Suppressor macrophage (primary cell): ENCODE data around the gene RAD51D.
"Not testable (repeated sequence)": the region's sequence is repeated elsewhere in the genome, so short reads cannot be mapped to it uniquely, and the experiment has no call there.

ENCODE experiments used
- DNase-seq, 4 experiments: peaks; one replicate each; pipeline ENCODE4 v3.0.0-alpha.2; 2020 to 2022

The RAD51D gene

DNA sequence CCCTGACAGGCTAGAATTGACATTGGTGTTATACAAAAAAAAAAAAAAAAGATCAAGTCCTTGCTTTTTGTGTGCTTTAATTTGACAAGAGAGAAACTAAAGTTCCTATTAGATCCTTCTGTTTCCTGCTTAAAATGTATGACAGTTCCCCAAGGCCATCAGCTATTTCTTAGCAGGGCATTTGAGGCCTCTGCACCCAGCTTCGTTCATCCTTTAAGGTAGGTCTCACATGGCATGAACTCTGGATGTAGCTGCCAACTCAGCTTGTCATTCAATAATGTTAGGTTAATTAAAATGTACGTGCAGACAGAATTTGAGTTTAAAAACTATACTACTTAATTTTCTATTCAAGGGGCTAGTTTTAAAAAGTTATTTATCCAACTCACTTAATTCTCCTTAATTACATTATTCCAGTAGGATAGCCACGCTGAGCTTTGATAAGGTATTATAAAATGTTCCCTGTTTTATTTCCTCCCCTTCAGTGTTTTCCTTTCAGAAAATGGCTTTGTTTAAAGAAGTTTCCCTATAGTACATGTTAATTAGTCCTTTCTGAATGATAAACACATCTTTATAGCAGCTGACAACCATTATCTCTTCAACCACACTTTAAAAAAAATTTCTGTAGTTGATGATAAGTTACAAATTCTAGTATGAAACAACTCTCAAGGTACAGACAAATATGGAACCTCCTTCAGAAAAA, 55.0 kb downstream of the RAD51D start:
- peak in 2 of 4 experiments; percentile 10 to 39 for DNase-seq

- DNase-seq: peak; percentile 94 to 98 (median 96)
These were observed 56.0 kb downstream of the RAD51D start, which contains the start of gene RFFL for GRCh38 chr17:35063514-35064223. Gene RFFL, minus strand, starts transcription at chr17:35063707. Its CDS starts 37,154 bp downstream, at chr17:35026553.

DNA sequence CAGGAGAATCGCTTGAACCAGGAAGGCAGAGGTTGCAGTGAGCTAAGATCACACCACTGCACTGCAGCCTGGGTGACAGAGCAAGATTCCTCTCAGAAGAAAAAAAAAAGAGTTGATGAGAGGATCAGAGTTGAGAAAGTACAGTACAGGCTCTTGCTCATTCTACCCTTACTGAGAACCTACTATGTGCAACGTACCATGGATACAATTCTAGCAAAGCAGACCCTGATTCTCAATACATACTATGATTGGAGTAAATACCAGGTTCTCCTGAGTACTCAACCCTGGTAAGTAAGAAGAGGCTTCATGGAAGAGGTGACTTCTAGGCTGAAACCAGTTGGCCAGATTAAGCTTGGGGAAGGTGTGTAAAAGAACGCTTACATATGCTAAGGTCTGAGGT, 57.4 kb downstream of the RAD51D start:
- no peak for DNase-seq

DNA sequence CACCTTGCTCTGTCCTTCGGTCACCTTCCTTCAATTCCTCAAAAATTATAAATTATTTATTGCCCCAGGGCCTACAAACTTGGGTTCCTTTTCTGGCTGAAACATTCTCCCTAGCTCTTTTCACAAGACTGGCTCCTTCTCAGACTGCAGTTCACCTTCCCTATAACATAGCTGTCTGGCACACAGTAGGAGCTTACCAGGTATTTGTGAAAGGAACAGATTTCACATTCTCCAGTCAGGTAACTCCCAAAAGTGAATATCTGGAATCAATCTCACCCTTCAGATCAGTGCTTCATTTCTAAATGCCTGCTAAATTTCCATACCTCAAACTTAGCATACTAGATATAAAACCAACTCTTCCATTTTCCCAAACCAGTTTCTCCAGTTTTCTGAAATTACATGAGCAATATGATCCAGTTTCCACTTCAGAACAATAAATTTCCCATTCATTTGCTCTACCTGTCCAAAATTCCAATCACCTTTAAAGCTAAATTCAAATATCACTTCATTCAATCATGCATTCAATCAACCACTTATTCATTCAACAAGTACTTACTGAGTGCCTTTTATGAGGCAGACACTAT, 62.2 kb downstream of the RAD51D start:
- DNase-seq: no peak

DNA sequence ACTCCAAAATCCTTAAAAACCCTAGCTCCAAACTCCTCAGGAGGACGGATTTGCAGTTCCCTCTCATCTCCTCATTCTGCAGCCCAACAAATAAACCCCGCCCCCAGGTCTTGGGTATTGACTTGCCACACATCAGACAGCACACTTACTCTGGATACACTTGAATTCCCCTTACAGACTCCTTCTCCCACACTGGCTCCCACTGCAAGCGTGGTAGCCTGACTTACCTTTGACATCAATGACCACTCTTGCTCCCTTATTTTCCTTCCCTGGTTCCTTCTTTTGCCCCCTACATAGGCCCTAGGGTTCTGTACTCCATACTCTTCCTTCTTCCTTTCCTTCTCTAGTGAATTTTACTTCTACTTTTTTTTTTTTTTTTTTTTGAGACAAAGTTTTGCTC, 63.6 kb downstream of the RAD51D start:
- peak; percentile 40 to 75 (median 62) for DNase-seq

- no peak for DNase-seq
These were observed 66.5 kb downstream of the RAD51D start for GRCh38 chr17:35053204-35053603.

DNA sequence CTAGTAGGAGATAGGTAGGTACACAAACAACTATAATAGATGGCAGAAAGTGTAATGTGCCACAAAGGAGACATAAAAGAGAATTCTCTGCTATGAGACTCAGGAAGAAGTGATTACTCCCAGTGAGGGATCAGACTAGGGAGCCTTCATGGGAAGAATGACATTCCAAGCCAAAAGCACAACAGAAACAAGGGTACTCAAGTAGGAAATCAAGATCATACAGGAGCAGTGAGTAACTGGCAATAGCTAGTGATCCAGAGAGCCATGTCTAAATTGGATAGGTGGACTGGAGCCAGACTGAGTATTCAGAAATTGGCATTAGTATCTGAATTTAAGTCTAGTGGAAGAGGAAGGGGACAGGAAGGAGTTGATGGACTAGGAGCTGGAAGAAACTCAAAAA, 66.9 kb downstream of the RAD51D start:
- DNase-seq: no peak

DNA sequence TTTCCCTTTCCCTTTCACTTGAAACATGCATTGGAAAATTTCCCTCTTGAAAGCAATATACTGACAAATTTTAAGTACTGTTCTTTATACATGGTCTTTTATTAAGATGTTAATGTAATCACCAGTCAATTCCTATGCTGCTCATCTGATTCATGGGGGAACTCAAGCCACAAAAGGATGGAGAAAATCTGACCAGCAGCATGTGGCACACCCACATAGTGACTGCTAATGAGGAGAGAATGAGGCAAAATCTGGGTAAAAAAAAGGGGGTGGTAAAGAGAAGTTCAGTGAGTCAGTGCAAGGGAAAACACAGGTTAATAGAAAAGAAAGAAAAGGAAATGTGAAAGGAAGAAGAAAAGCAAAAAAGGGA, 67.4 kb downstream of the RAD51D start:
- DNase-seq: peak; percentile 10 to 61 (median 50)

DNA sequence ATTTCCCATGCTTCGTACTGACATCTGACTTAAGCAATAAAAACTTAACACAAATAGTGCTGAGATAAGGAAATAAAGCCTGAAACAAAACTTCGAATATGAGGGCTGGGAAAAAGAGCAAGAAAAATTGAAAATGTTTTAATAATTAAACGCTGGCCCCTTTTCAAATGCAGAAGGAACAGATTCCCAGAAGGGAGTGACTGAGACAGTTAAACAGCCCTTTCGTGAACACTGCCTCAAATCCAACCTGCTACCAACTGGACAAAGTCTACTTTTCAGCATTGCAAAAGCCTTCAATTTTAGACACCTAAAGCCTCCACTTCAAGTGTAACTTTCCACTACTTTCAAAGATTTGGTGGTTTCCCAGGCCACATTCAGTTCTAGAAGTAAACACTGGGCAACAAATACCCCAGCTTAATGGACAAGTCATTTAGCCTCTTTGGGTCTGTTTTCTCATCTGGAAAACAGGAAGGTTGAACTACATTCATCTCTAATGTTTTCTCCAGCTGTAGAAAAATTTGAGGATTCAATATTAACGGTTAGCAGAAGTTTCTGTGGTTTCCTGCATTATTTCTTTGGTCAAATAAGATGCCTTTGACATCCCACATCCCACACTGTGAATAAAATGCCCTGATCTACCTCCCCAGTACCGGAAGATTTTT, 68.0 kb downstream of the RAD51D start:
- DNase-seq: peak; percentile 15 to 46 (median 28)

DNA sequence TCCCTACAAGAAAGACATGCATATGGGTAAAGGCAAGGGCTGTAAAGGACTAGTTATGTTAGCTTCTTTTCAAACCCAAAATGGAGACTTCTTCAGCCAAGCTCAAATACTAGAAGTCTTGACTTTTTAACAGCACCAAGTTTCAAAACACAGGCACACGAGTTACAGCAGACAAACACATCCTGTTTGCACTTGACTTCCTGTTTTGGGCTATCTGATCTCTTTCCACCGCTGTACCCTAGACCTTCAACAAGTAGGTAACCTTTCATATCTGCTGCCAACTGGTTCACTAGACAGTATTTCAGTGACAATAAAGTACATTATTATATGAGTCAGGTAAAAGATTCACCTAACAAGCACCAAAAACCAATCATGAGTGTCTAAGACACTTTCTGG, 68.5 kb downstream of the RAD51D start:
- peak; percentile 64 to 85 (median 74) for DNase-seq

GRCh38 chr17:35050170-35050569, 69.5 kb downstream of the RAD51D start:
- DNase-seq: no peak

DNA sequence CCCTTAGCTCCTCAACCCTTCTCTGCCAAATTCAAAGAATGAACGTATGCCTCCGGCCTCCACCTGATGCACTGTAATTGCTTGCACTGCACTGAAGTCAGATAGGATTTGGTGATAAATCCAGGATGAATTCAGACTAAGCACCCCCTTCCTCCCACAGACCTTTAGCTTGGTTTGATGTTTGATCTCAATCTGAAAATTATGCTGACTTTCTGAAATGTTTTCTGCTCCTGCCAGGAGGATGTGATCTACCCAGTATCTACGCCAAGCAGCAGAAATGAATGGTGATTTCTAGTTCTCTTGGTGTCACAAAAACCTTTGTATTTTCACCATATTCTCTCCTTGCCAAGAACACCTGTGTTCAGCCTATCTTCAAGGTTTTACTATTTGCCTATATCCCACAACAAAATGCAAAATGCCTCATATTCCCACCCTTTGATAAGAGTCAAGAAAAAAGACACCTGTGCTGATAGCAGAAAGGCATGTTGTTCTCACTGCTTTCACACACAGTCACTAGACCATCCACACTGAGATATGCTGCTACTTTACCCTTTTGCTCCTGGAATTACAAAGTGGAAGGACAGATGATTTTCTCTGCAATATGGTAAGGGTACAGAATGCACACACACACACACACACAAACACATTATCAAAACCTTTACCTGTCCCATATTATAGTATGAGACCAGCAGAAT, 70.8 kb downstream of the RAD51D start:
- no peak for DNase-seq

DNA sequence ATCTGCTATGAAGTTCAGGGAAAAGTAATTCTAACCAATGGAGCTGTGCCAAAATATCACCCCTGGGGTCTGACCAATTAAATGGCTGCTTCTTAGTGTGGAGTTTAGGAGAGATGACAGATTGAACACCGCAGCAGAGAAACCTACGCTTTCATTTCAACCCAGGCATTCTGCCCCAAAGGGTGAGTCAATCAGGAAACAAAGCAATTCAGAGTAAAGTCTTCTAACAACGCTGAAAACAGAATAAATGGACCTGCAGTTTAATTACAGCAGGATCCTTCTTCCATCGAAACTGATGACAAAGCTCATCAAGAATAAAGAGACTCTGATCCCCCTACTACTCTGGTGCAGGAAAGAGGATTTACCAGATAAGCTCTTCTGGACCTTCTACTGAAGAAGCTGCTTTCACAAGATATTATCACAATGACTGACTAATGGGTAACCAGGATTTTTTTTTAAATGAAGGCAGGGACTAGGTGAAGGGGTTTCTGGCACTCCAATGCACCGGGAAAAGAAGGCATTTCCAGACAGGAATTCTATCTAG, 72.8 kb downstream of the RAD51D start:
- DNase-seq: peak; percentile 12 to 54 (median 25)

- peak in 1 of 4 experiments; percentile 23 for DNase-seq
These were observed 73.4 kb downstream of the RAD51D start for GRCh38 chr17:35046245-35046644.

DNA sequence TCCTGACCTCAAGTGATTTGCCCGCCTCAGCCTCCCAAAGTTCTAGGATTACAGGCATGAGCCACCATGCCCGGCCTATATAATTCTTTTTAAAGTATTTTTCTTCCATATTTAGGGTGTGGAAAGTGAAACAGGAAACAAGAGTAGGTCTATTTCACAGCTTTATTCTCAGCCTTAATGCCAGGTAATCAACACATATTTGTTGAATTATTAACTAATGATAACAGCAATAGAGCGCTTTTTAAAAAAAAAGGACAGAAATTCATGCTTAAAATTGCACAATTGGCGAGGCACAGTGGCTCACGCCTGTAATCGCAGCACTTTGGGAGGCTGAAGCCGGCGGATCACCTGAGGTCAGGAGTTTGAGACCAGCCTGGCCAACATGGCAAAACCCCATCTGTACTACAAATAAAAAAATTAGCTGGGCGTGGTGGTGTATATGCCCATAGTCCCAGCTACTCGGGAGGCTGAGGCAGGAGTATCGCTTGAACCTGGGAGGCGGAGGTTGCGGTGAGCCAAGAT, 74.1 kb downstream of the RAD51D start:
- DNase-seq: not testable (repeated sequence)

DNA sequence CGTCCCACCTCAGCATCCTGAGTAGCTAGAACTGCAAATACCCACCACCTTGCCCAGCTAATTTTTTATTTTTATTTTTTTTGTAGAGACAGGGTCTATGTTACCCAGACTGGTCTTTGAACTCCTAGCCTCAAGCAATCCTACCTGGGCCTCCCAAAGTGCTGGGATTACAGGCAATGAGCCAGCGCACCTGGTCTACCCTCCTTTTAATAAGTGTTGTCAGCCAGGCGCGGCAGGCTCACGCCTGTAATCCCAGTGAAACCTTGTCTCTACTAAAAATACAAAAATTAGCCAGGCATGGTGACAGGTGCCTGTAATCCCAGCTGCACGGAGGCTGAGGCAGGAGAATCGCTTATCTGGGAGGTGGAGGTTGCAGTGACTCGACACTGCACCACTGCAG, 75.5 kb downstream of the RAD51D start:
- no peak for DNase-seq
